VCaP (cell line): Measurements from ENCODE around the gene RPN2.
"Not testable (repeated sequence)": the region's sequence is repeated elsewhere in the genome, so short reads cannot be mapped to it uniquely, and the experiment has no call there.

ENCODE experiments used
- H3K27ac ChIP-seq: fragments of 450-650 bp; 2 replicates; pipeline ENCODE4 v1.5.1; 2017
- CTCF ChIP-seq: fragments of 450-650 bp; conservative IDR thresholded peaks from 2 replicates; pipeline ENCODE4 v1.5.1; 2017; ENCODE audit warnings: mild to moderate bottlenecking, moderate library complexity

RPN2 gene

GRCh38 chr20:37178839-37179682, at the start of gene RPN2, which contains the start of gene MROH8:
Gene RPN2, plus strand, starts transcription at chr20:37179330. Its CDS starts 27 bp downstream, at chr20:37179357.
Gene MROH8, minus strand, starts transcription at chr20:37179548.
- peak within 1 kb of the TSS; percentile 97 for H3K27ac ChIP-seq
- no peak for TF ChIP-seq CTCF

- no peak for TF ChIP-seq CTCF
- H3K27ac ChIP-seq, result no peak overlapping the region
Observed at GRCh38 chr20:37131486-37131885, 47.6 kb upstream of the RPN2 start.

GRCh38 chr20:37133952-37134351, 45.2 kb upstream of the RPN2 start:
- TF ChIP-seq CTCF, result no peak
- no peak overlapping the region for H3K27ac ChIP-seq

- TF ChIP-seq CTCF, result no peak
- H3K27ac ChIP-seq, result no peak overlapping the region
Observed at GRCh38 chr20:37137547-37137946, 41.6 kb upstream of the RPN2 start.

- no peak for TF ChIP-seq CTCF
Observed at GRCh38 chr20:37142708-37143107, 36.4 kb upstream of the RPN2 start.

GRCh38 chr20:37144856-37145404, 34.2 kb upstream of the RPN2 start:
- peak overlapping the region; percentile 45 for H3K27ac ChIP-seq
- TF ChIP-seq CTCF, result no peak

More at GRCh38 chr20:37142708-37143107, 36.4 kb upstream of the RPN2 start:
- no peak overlapping the region for H3K27ac ChIP-seq

GRCh38 chr20:37147250-37147649, 31.9 kb upstream of the RPN2 start:
- TF ChIP-seq CTCF, result no peak
- no peak overlapping the region for H3K27ac ChIP-seq

- H3K27ac ChIP-seq, result not testable (repeated sequence)
Observed at GRCh38 chr20:37150864-37151263, 28.3 kb upstream of the RPN2 start.
